SK-N-SH (cell line): ENCODE measurements around the gene SYTL5. TPM values are rescaled to one million over a fixed set of nuclear protein-coding genes. Genes with fewer than 3 reads are reported as not detected.

ENCODE experiments used
- CTCF ChIA-PET: fragments of 300-600, 350-600 bp; formaldehyde crosslinking; extraction: SDS; loops from one replicate; lab custom pipeline; 2021; lab: Yijun Ruan, JAX
- POLR2A ChIA-PET: fragments of 350-600 bp; sonication (Branson Sonifier 250); formaldehyde crosslinking; extraction: SDS; loops from one replicate; lab custom pipeline; 2020; ENCODE audit warnings: antibody characterized with exemption, inconsistent platforms; lab: Yijun Ruan, JAX
- DNase-seq: peaks from one replicate; pipeline ENCODE4 v3.0.0; 2012
- H2AFZ ChIP-seq: fragments of 200-600 bp; sonication (generic); 2 replicates; pipeline ENCODE4 v1.8.1; 2016; ENCODE audit warnings: antibody characterized with exemption, mild to moderate bottlenecking, low read depth
- H3F3A ChIP-seq: fragments of 200-600 bp; sonication (generic); replicated peaks from 2 replicates; pipeline ENCODE3; 2016; ENCODE audit warnings: antibody characterized with exemption, mild to moderate bottlenecking; ENCODE audit not compliant: insufficient read depth
- H3K27ac ChIP-seq, 2 experiments: fragments of 200-500 bp in 1 of 2; fragments of 200-600 bp in 1 of 2; sonication (Bioruptor generic) in 1 of 2; sonication (generic), shearing (Covaris generic) in 1 of 2; 2 replicates each; pipeline versions ENCODE4 v1.5.1 to v1.6.1; 2014 to 2016; ENCODE audit warnings: low read depth in 2 of 2, inconsistent platforms in 1 of 2, low read length in 1 of 2, mild to moderate bottlenecking in 1 of 2, mixed read lengths in 1 of 2
- H3K27me3 ChIP-seq: fragments of 200-600 bp; sonication (generic), shearing (Covaris generic); 2 replicates; pipeline ENCODE4 v1.6.1; 2016; ENCODE audit warnings: mixed run types; ENCODE audit not compliant: insufficient read depth
- H3K36me3 ChIP-seq, 2 experiments: fragments of 200-500 bp in 1 of 2; fragments of 200-600 bp in 1 of 2; sonication (Bioruptor generic) in 1 of 2; sonication (generic) in 1 of 2; replicated peaks in 1 of 2; 2 replicates each; pipeline versions ENCODE3 to v1.5.1; 2014 to 2016; ENCODE audit warnings: low read length in 1 of 2, mild to moderate bottlenecking in 1 of 2; ENCODE audit not compliant: insufficient read depth in 2 of 2, control insufficient read depth in 1 of 2
- H3K4me1 ChIP-seq, 2 experiments: fragments of 200-500 bp in 1 of 2; fragments of 200-600 bp in 1 of 2; sonication (Bioruptor generic) in 1 of 2; sonication (generic), shearing (Covaris generic) in 1 of 2; 2 replicates each; pipeline versions ENCODE4 v1.5.1 to v1.6.1; 2014 to 2016; ENCODE audit warnings: low read depth in 1 of 2, low read length in 1 of 2, mixed run types in 1 of 2; ENCODE audit not compliant: insufficient read depth in 2 of 2, control insufficient read depth in 1 of 2
- H3K4me2 ChIP-seq: fragments of 200-600 bp; sonication (generic), shearing (Covaris generic); 2 replicates; pipeline ENCODE4 v1.6.1; 2017; ENCODE audit warnings: mixed run types
- H3K4me3 ChIP-seq, 2 experiments: fragments of 200-500 bp in 1 of 2; fragments of 200-600 bp in 1 of 2; sonication (Bioruptor generic) in 1 of 2; sonication (generic), shearing (Covaris generic) in 1 of 2; 2 replicates each; pipeline versions ENCODE4 v1.5.1 to v1.8.1; 2014 to 2016; ENCODE audit warnings: low read depth in 2 of 2, inconsistent platforms in 1 of 2, low read length in 1 of 2, mild to moderate bottlenecking in 1 of 2, mixed read lengths in 1 of 2, moderate library complexity in 1 of 2
- H3K79me2 ChIP-seq: fragments of 200-600 bp; sonication (generic); 2 replicates; pipeline ENCODE4 v1.8.1; 2017; ENCODE audit warnings: mild to moderate bottlenecking; ENCODE audit not compliant: insufficient read depth
- H3K9ac ChIP-seq: fragments of 200-600 bp; sonication (generic); 2 replicates; pipeline ENCODE4 v1.6.1; 2017; ENCODE audit warnings: mixed run types
- H3K9me2 ChIP-seq: fragments of 200-600 bp; sonication (generic); 2 replicates; pipeline ENCODE4 v1.6.1; 2017; ENCODE audit warnings: mixed run types
- H3K9me3 ChIP-seq: fragments of 200-600 bp; sonication (generic); 2 replicates; pipeline ENCODE4 v1.6.1; 2017; ENCODE audit warnings: mixed run types, mild to moderate bottlenecking, moderate library complexity
- H4K20me1 ChIP-seq: fragments of 200-600 bp; sonication (generic); 2 replicates; pipeline ENCODE4 v1.6.1; 2017; ENCODE audit warnings: mild to moderate bottlenecking, mixed run types; ENCODE audit not compliant: insufficient read depth
- CHD2 ChIP-seq: fragments of 150-350 bp; IDR thresholded peaks from 2 replicates; pipeline ENCODE4 v1.6.1; 2018; ENCODE audit warnings: low read length; ENCODE audit not compliant: partially characterized antibody
- CTCF ChIP-seq: fragments of 200-600 bp; sonication (generic); IDR thresholded peaks from 2 replicates; pipeline ENCODE4 v1.6.1; 2017; ENCODE audit warnings: antibody characterized with exemption, mild to moderate bottlenecking, moderate library complexity
- EZH2phosphoT487 ChIP-seq: fragments of 200-600 bp; sonication (generic); IDR thresholded peaks from 2 replicates; pipeline ENCODE4 v1.6.1; 2017; ENCODE audit warnings: low read depth, mixed run types, mild to moderate bottlenecking, antibody characterized with exemption, moderate library complexity, borderline replicate concordance
- FOXJ3 ChIP-seq: sonication (generic); formaldehyde crosslinking; IDR thresholded peaks from 2 replicates; pipeline ENCODE4 v1.5.1; 2020; ENCODE audit warnings: mild to moderate bottlenecking, missing genetic modification reagents
- GATA2 ChIP-seq: sonication (generic); formaldehyde crosslinking; IDR thresholded peaks from 2 replicates; pipeline ENCODE4 v1.5.0; 2020; ENCODE audit warnings: mild to moderate bottlenecking, missing genetic modification reagents
- JUND ChIP-seq: IDR thresholded peaks from 2 replicates; pipeline ENCODE4 v1.4.0; 2012
- MAX ChIP-seq: IDR thresholded peaks from 2 replicates; pipeline ENCODE4 v1.4.0; 2012; ENCODE audit warnings: low read depth
- MEF2A ChIP-seq: IDR thresholded peaks from 2 replicates; pipeline ENCODE4 v1.4.0; 2012; ENCODE audit warnings: low read depth, borderline replicate concordance
- NFIC ChIP-seq: IDR thresholded peaks from 2 replicates; pipeline ENCODE4 v1.4.0; 2012; ENCODE audit warnings: borderline replicate concordance
- RAD21 ChIP-seq: IDR thresholded peaks from 2 replicates; pipeline ENCODE4 v1.6.1; 2012; ENCODE audit warnings: mild to moderate bottlenecking, low read length
- RFX5 ChIP-seq: IDR thresholded peaks from 2 replicates; pipeline ENCODE4 v1.6.1; 2012; ENCODE audit warnings: mild to moderate bottlenecking, improper control_type of control experiment, low read length
- SIN3A ChIP-seq: IDR thresholded peaks from 2 replicates; pipeline ENCODE4 v1.6.1; 2012; ENCODE audit warnings: low read depth, mild to moderate bottlenecking, low read length, moderate library complexity, borderline replicate concordance
- SMC3 ChIP-seq: IDR thresholded peaks from 2 replicates; pipeline ENCODE4 v1.6.1; 2012; ENCODE audit warnings: low read depth, low read length, improper control_type of control experiment
- ZBTB33 ChIP-seq: IDR thresholded peaks from 2 replicates; pipeline ENCODE4 v1.4.0; 2012; ENCODE audit warnings: low read depth, borderline replicate concordance
- WGBS: methylation state at CpG from one replicate; pipeline ENCODE4 v1.1.6; 2017; ENCODE audit warnings: low lambda C conversion rate; 5-methylcytosine and 5-hydroxymethylcytosine counted together
- polyA plus RNA-seq, 3 experiments: library from polyadenylated mRNA; depleted of rRNA; stranded (reverse); fragments of >200 nt; gene quantifications; 2 replicates each; pipeline ENCODE4 v1.2.3, GENCODE V29; 2012

The SYTL5 gene
- polyA plus RNA-seq, 1 of the 3 experiments (the other 2 are of a cell fraction), result 0.74 TPM

GRCh38 chrX:38165023-38165422, 158.7 kb downstream of the SYTL5 start:
- no peak for DNase-seq
- Histone ChIP-seq H3K9ac (no peak overlapping the region), H3K79me2 (no peaks in the 10 kb centered on the region), H4K20me1 (no peaks in the 10 kb centered on the region), H3K27me3 (no peaks in the 10 kb centered on the region), H3K9me2 (no peaks in the 10 kb centered on the region), H3K27ac (no peak overlapping the region), H3K4me1 (no peaks in the 10 kb centered on the region), H3K36me3 (no peaks in the 10 kb centered on the region), H2AFZ (no peak overlapping the region), H3K4me3 (no peak overlapping the region), H3K9me3 (no peaks in the 10 kb centered on the region), H3K4me2 (no peak overlapping the region), H3F3A (no peaks in the 10 kb centered on the region)
- no peak for TF ChIP-seq ZBTB33
- no peak for TF ChIP-seq SIN3A
- no peak for TF ChIP-seq FOXJ3
- TF ChIP-seq RFX5, result no peak
- ChIA-PET POLR2A (no interaction called here), CTCF (interaction anchor here (0.9 to 3.0 kb wide), 6 partner anchors 10 to 420 kb away, joined by 3 to 30 read pairs (median 9); no protein-coding TSS in a partner anchor)
- 60% methylated on average over 1 of the region's 1 CpG for WGBS

- H3K4me3 ChIP-seq, result no peak overlapping the region
- CTCF ChIA-PET, result interaction anchor here (0.7 to 3.0 kb wide), 31 partner anchors 8 to 637 kb away, joined by 3 to 30 read pairs (median 4); no protein-coding TSS in a partner anchor
- H3F3A ChIP-seq, result no peaks in the 10 kb centered on the region
- H3K9ac ChIP-seq, result no peak overlapping the region
- H4K20me1 ChIP-seq, result no peaks in the 10 kb centered on the region
- H3K4me2 ChIP-seq, result no peak overlapping the region
- no peak for TF ChIP-seq CHD2
- no peak for TF ChIP-seq MEF2A
- no peak for TF ChIP-seq SIN3A
- no peak for TF ChIP-seq EZH2phosphoT487
- TF ChIP-seq JUND, result no peak
- peak; percentile 92 for TF ChIP-seq CTCF
- no peak for TF ChIP-seq ZBTB33
- no peak for TF ChIP-seq FOXJ3
- peak; percentile 36 for TF ChIP-seq SMC3
- TF ChIP-seq NFIC, result no peak
- TF ChIP-seq RAD21, result peak; percentile 45
- TF ChIP-seq GATA2, result no peak
- TF ChIP-seq MAX, result no peak
- no peaks in the 10 kb centered on the region for H3K9me2 ChIP-seq
- no peaks in the 10 kb centered on the region for H3K79me2 ChIP-seq
- peak; percentile 7 for DNase-seq
- POLR2A ChIA-PET, result no interaction called here
- no peaks in the 10 kb centered on the region for H3K4me1 ChIP-seq
- no peak overlapping the region for H3K27ac ChIP-seq
- H3K27me3 ChIP-seq, result no peaks in the 10 kb centered on the region
- H3K9me3 ChIP-seq, result no peaks in the 10 kb centered on the region
- no peak overlapping the region for H2AFZ ChIP-seq
- no peaks in the 10 kb centered on the region for H3K36me3 ChIP-seq
- 28% methylated on average over 2 of the region's 2 CpGs for WGBS
Measured at GRCh38 chrX:38166478-38167083, 160.2 kb downstream of the SYTL5 start.
